T47D (cell line): Measurements from ENCODE around the gene CCL20.
A peak's percentile ranks its signal among the peaks of the same experiment; 100 is the strongest.

ENCODE experiments used
- DNase-seq, 2 experiments: peaks; one replicate each; pipeline versions ENCODE4 v3.0.0 to v3.0.0-alpha.2; 2011 to 2012; ENCODE audit warnings: low read depth in 1 of 2, low spot score in 1 of 2
- JUND ChIP-seq: IDR thresholded peaks from 2 replicates; pipeline ENCODE4 v1.6.1; 2012; ENCODE audit warnings: low read depth
- in situ Hi-C: cut with HindIII; loops from 2 replicates; pipeline ENCODE4 v1.10.0; 2016; ENCODE audit warnings: low sequenced_read_pairs, low pct_unique_long_range_greater_than_20kb

CCL20 gene

DNA sequence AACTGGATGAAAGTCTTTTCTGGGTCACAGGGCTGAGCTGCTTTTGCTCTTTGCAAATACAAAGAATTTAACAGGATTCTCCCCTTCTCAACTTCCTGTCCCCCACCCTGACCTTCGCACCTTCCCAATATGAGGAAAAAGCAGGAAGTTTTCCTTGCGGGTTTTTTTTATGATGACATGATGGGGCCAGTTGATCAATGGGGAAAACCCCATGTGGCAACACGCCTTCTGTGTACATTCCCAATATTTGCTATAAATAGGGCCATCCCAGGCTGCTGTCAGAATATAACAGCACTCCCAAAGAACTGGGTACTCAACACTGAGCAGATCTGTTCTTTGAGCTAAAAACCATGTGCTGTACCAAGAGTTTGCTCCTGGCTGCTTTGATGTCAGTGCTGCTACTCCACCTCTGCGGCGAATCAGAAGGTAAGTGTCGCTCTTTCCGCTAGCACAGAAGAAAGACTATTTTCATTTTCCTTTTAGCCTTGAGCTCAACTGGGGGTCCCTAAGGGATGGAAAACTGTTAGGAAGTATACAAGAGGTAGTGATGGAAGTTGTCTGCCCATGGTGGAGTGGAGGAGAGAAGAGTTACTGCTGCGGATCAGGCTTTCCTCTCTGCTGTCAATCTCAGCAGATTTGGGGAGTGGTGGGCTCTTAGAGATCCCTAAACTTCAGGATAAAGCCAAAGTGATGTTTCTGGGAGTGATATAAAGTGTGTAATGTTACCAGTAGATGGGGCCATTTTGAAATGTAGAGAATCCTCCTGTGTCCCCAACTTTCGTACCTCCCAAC is at the start of gene CCL20:
Gene CCL20, plus strand, starts transcription at position 281 of the 792 bp plus-strand sequence. Its CDS starts 70 bp downstream, at position 351.
- TF ChIP-seq JUND = no peak
- in situ Hi-C loops = no loop called here
- no peak for DNase-seq

- DNase-seq = no peak
- TF ChIP-seq JUND = no peak
- in situ Hi-C loops = no loop called here
Observed at GRCh38 chr2:227765788-227766372, 47.8 kb upstream of the CCL20 start.

- no peak for TF ChIP-seq JUND
- DNase-seq = peak; percentile 63 to 79
- in situ Hi-C loops = no loop called here
Observed at GRCh38 chr2:227766373-227766883, 47.2 kb upstream of the CCL20 start.

DNA sequence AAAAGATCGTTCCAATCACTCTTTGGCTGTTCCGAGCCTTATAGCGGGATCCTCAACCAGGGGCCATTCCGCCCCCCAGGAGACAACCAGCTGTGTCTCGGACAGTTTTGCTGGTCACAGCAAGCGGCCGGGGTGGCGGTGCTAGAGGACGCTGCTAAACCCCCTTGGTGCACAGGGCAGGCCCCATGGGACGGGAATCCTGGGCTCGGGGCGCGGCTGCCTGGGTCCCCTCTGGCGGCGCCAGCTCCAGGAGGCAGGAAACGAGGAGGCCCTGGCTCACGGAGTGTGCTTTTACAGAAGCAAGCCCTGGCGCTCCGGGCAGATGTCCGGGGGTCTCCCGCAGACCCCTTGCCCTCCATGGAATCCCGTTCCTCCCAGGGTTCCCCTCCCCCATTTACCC is 45.8 kb upstream of the CCL20 start:
- TF ChIP-seq JUND = no peak
- in situ Hi-C loops = no loop called here
- no peak for DNase-seq

GRCh38 chr2:227772197-227772661 is 41.4 kb upstream of the CCL20 start:
- DNase-seq = no peak
- no peak for TF ChIP-seq JUND
- in situ Hi-C loops = no loop called here

DNA sequence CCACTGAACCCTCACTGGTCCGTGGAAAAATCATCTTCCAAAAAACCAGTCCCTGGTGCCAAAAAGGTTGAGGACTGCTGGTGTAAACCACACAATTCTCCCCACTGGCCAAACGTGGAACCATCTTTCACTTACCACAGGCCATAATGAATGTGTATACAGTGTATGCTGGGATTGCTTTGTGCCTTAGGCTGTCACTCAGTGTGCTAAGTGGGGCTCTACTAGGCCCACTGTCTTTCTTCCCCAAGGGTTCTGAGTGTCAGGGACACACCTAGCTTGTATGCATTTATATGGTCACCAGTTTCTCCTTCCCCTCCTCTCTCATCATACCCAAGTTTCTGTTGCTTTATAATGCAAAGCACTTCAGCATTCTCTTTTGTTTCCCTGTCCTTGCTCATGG is 40.7 kb upstream of the CCL20 start:
- no peak for DNase-seq
- in situ Hi-C loops = no loop called here
- TF ChIP-seq JUND = no peak

- in situ Hi-C loops = no loop called here
- TF ChIP-seq JUND = no peak
Observed at GRCh38 chr2:227774011-227774624, 39.5 kb upstream of the CCL20 start.

DNA sequence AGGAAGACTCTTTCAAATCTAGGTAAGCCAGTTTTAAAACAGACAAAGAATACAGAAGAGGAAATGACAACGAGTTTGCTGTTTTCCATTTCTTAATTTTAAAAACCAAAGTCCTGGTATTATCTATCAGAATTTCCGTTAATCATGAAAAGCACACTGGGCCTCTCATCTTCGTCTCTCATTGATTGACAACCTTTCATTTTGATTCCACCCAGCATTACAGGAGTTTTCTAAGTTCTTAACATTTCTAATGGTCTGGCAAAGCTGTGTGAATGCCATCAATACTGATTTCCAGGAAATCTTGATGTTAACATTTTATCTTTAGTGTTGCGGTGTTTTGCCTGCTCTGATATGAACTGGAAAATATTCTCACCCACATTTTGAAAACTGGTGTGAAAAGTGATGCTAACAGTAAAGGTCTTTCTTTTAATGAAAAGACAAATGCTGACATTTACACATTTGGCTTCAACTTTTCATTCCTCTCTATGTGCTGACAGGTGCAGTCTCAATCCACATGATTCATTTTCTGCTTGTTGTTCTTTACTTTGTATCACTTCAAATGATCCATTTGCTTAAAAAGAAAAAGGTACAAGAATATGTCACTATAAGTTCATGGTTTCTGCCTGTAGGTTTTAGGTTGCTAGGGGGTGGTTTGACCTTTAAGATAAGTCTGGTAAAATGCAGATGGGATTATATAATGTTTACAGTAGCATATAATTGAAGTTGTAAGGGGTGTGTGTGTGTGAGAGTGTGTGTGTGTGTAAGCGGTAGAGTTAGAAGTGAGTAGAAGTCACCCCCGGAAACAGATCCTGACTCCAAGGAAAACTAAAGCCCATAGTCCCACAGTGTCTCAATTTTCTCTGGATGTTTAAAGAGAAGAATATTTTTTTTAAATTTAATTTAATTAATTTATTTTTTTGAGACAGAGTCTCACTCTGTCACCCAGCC is 38.5 kb upstream of the CCL20 start:
- TF ChIP-seq JUND = no peak
- no peak for DNase-seq
- in situ Hi-C loops = no loop called here

More at GRCh38 chr2:227774011-227774624, 39.5 kb upstream of the CCL20 start:
- peak in 1 of 2 experiments; percentile 6 for DNase-seq

- in situ Hi-C loops = no loop called here
Observed at GRCh38 chr2:227780981-227781615, 32.5 kb upstream of the CCL20 start.

DNA sequence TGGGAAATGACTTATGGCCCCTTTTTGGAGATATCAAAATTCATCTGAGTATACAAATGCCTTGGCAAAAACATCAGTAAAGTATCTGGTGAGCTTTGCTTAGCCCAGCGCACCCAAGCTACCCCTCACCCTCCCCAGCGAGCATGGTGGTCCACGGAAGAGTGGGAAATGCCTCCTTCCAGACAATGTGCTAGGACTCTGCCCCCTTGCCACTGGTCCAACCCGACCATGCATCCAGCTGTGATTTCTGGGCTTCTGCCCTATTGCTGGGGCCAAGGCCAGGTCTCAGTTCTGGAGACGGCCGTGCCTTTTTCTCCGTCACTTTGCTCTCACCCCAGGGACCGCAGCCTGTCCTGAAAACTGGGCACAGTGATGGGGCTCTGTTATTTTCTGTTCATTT is 31.8 kb upstream of the CCL20 start:
- DNase-seq = no peak
- in situ Hi-C loops = no loop called here
- no peak for TF ChIP-seq JUND

More at GRCh38 chr2:227780981-227781615, 32.5 kb upstream of the CCL20 start:
- no peak for TF ChIP-seq JUND
- peak in 1 of 2 experiments; percentile 39 for DNase-seq

GRCh38 chr2:227782804-227783203 is 30.8 kb upstream of the CCL20 start:
- no peak for TF ChIP-seq JUND
- no peak for DNase-seq
- in situ Hi-C loops = no loop called here
